HepG2 (cell line): Measurements from ENCODE around the gene SNAP47. TPM values are rescaled to one million over a fixed set of nuclear protein-coding genes. Genes with fewer than 3 reads are reported as not detected.

Experiments
- ATAC-seq: fragments of 200-7000 bp; cut with Tn5 transposase; 3 replicates; pipeline ENCODE4 v1.9.1; 2020; ENCODE audit warnings: mild to moderate bottlenecking, moderate library complexity
- BruUV-seq: library from RNA; stranded (reverse); fragments of 400-500 nt; replicated peaks from 2 replicates; lab custom pipeline; 2021; lab: Mats Ljungman, UMichigan
- CTCF ChIA-PET: fragments of 300-600 bp; formaldehyde crosslinking; extraction: SDS; loops from one replicate; lab custom pipeline; 2021; ENCODE audit warnings: low total read pairs, inconsistent platforms, low intra/inter-chr PET ratio; lab: Yijun Ruan, JAX
- POLR2A ChIA-PET: fragments of 350-600 bp; sonication (Branson Sonifier 250); formaldehyde crosslinking; loops from one replicate; lab custom pipeline; 2020; ENCODE audit warnings: antibody characterized with exemption, inconsistent platforms; lab: Yijun Ruan, JAX
- DNase-seq: peaks from one replicate; pipeline ENCODE4 v3.0.0-alpha.2; 2015; ENCODE audit warnings: low spot score
- FAIRE-seq: peaks from 3 replicates; lab custom pipeline; 2011; peaks lifted over from hg19 to GRCh38; lab: Jason Lieb, UNC
- H2AFZ ChIP-seq: one replicate; pipeline ENCODE4 v1.6.1; 2011; ENCODE audit warnings: low read length, inconsistent platforms
- H3K27ac ChIP-seq: fragments of 300-600 bp; 3 replicates; pipeline ENCODE4 v1.8.0; 2011; ENCODE audit warnings: mixed run types, mild to moderate bottlenecking, mixed read lengths, low read length, inconsistent platforms; ENCODE audit not compliant: insufficient read depth; ENCODE audit errors: extremely low read length
- H3K27me3 ChIP-seq, 2 experiments: fragments of 200-600 bp in 1 of 2; 2 replicates in 1 of 2; 3 replicates in 1 of 2; pipeline versions ENCODE4 v1.6.0 to v1.8.0; 2011; ENCODE audit warnings: low read length in 2 of 2, mild to moderate bottlenecking in 2 of 2, moderate library complexity in 2 of 2, inconsistent platforms in 1 of 2; ENCODE audit not compliant: insufficient read depth in 2 of 2, control insufficient read depth in 1 of 2
- H3K36me3 ChIP-seq, 2 experiments: fragments of 200-600 bp in 1 of 2; replicated peaks in 1 of 2; 2 replicates in 1 of 2; 3 replicates in 1 of 2; pipeline versions ENCODE4 v1.5.1 to v1.8.0; 2011; ENCODE audit warnings: low read length in 2 of 2, inconsistent platforms in 1 of 2; ENCODE audit not compliant: insufficient read depth in 2 of 2, control insufficient read depth in 1 of 2
- H3K4me1 ChIP-seq: 2 replicates; pipeline ENCODE4 v1.5.1; 2012; ENCODE audit warnings: low read length, inconsistent platforms; ENCODE audit not compliant: insufficient read depth
- H3K4me2 ChIP-seq: 2 replicates; pipeline ENCODE4 v1.6.0; 2011; ENCODE audit warnings: low read depth, low read length, inconsistent platforms
- H3K4me3 ChIP-seq, 3 experiments: fragments of 200-600 bp in 1 of 3; sonication (generic), shearing (Covaris generic) in 1 of 3; replicated peaks in 1 of 3; 2 replicates each; pipeline ENCODE4 v1.5.1; 2011 to 2016; ENCODE audit warnings: low read length in 3 of 3, inconsistent platforms in 2 of 3, low read depth in 2 of 3, mild to moderate bottlenecking in 2 of 3, control low read depth in 1 of 3, mixed read lengths in 1 of 3; ENCODE audit not compliant: insufficient read depth in 1 of 3
- H3K79me2 ChIP-seq: one replicate; pipeline ENCODE4 v1.6.1; 2011; ENCODE audit warnings: low read length, inconsistent platforms; ENCODE audit not compliant: insufficient read depth
- H3K9ac ChIP-seq: 2 replicates; pipeline ENCODE4 v1.6.0; 2011; ENCODE audit warnings: mild to moderate bottlenecking, low read depth, low read length, inconsistent platforms; ENCODE audit not compliant: insufficient read depth
- H3K9me3 ChIP-seq: 2 replicates; pipeline ENCODE4 v1.5.1; 2012; ENCODE audit warnings: mild to moderate bottlenecking, low read length
- H4K20me1 ChIP-seq: 2 replicates; pipeline ENCODE4 v1.6.0; 2011; ENCODE audit warnings: inconsistent platforms, mild to moderate bottlenecking, low read length, moderate library complexity; ENCODE audit not compliant: insufficient read depth
- ARNT2 ChIP-seq: sonication (generic); formaldehyde crosslinking; IDR thresholded peaks from 2 replicates; pipeline ENCODE4 v1.8.0; 2022; ENCODE audit warnings: mild to moderate bottlenecking, low read depth, missing genetic modification reagents, moderate library complexity
- BCL3 ChIP-seq: sonication (generic); formaldehyde crosslinking; IDR thresholded peaks from 2 replicates; pipeline ENCODE4 v1.5.1; 2020; ENCODE audit warnings: mild to moderate bottlenecking, missing genetic modification reagents, moderate library complexity
- FOXJ3 ChIP-seq: sonication (generic); formaldehyde crosslinking; IDR thresholded peaks from 2 replicates; pipeline ENCODE4 v1.4.0; 2020; ENCODE audit warnings: missing genetic modification reagents, mild to moderate bottlenecking, borderline replicate concordance
- GMEB1 ChIP-seq: sonication (generic); formaldehyde crosslinking; IDR thresholded peaks from 2 replicates; pipeline ENCODE4 v1.5.1; 2020; ENCODE audit warnings: missing genetic modification reagents, mild to moderate bottlenecking, borderline replicate concordance
- HMG20A ChIP-seq: IDR thresholded peaks from 2 replicates; pipeline ENCODE4 v1.6.1; 2016; ENCODE audit warnings: borderline replicate concordance
- MED8 ChIP-seq: sonication (generic); formaldehyde crosslinking; IDR thresholded peaks from 2 replicates; pipeline ENCODE4 v1.8.1; 2023; ENCODE audit warnings: mild to moderate bottlenecking, missing genetic modification reagents; ENCODE audit not compliant: insufficient replicate concordance
- NAIF1 ChIP-seq: sonication (generic); formaldehyde crosslinking; IDR thresholded peaks from 2 replicates; pipeline ENCODE4 v1.5.0; 2020; ENCODE audit warnings: mild to moderate bottlenecking, missing genetic modification reagents, borderline replicate concordance
- XBP1 ChIP-seq: sonication (generic); formaldehyde crosslinking; IDR thresholded peaks from 2 replicates; pipeline ENCODE4 v1.5.0; 2020; ENCODE audit warnings: missing genetic modification reagents
- ZBTB3 ChIP-seq: sonication (generic); formaldehyde crosslinking; IDR thresholded peaks from 2 replicates; pipeline ENCODE4 v1.4.0; 2020; ENCODE audit warnings: low read depth, mild to moderate bottlenecking, moderate library complexity, missing genetic modification reagents, borderline replicate concordance
- ZMYM2 ChIP-seq: sonication (generic); formaldehyde crosslinking; IDR thresholded peaks from 2 replicates; pipeline ENCODE4 v1.8.0; 2022; ENCODE audit warnings: mild to moderate bottlenecking, missing genetic modification reagents
- ZNF441 ChIP-seq: sonication (generic); formaldehyde crosslinking; IDR thresholded peaks from 2 replicates; pipeline ENCODE4 v1.7.0; 2021; ENCODE audit warnings: missing genetic modification reagents, borderline replicate concordance
- ZNF589 ChIP-seq: sonication (generic); formaldehyde crosslinking; conservative IDR thresholded peaks from 2 replicates; pipeline ENCODE4 v1.8.0; 2022; ENCODE audit warnings: mild to moderate bottlenecking, moderate library complexity, missing genetic modification reagents
- ZNF747 ChIP-seq: sonication (generic); formaldehyde crosslinking; IDR thresholded peaks from 2 replicates; pipeline ENCODE4 v1.8.1; 2023; ENCODE audit warnings: missing genetic modification reagents, mild to moderate bottlenecking, borderline replicate concordance
- ZSCAN30 ChIP-seq: sonication (generic); formaldehyde crosslinking; IDR thresholded peaks from 2 replicates; pipeline ENCODE4 v1.5.0; 2020; ENCODE audit warnings: mild to moderate bottlenecking, missing genetic modification reagents
- WGBS: methylation state at CpG from one replicate; pipeline ENCODE4 v1.1.6; 2017; ENCODE audit warnings: low lambda C conversion rate; 5-methylcytosine and 5-hydroxymethylcytosine counted together
- in situ Hi-C: cut with HindIII; loops from 2 replicates; pipeline ENCODE4 v1.10.0; 2017; ENCODE audit warnings: low pct_unique_long_range_greater_than_20kb; ENCODE audit not compliant: extremely low pct_ligation_motif_present
- intact Hi-C: fragments of 100-400 bp; cut with micrococcal nuclease; formaldehyde crosslinking; loops from one replicate; pipeline ENCODE4 v1.10.0; 2022; ENCODE audit not compliant: unreplicated experiment
- polyA plus RNA-seq, 8 experiments: library from polyadenylated mRNA; depleted of rRNA in 3 of 8; stranded (reverse) in 7 of 8; unstranded in 1 of 8; fragments of >200 nt; fragmentation: Illumina TruSeq in 4 of 8; extraction: Trizol in 4 of 8; gene quantifications; 2 replicates each; pipeline versions ENCODE4 v1.2.1 to v1.2.3, GENCODE V29; 2011 to 2016; ENCODE audit warnings: low read depth in 4 of 8, missing spikeins in 1 of 8, mixed read lengths in 1 of 8; ENCODE audit not compliant: insufficient read depth in 1 of 8
- total RNA-seq, 5 experiments: library from RNA; depleted of rRNA; stranded (reverse); fragments of >200 nt; fragmentation: Illumina TruSeq; extraction: Trizol; gene quantifications; 2 replicates each; pipeline ENCODE4 v1.2.3, GENCODE V29; 2016; ENCODE audit warnings: low read depth in 1 of 5
- TF ChIP-seq, protein P1 (sequence below): sonication (generic); formaldehyde crosslinking; IDR thresholded peaks from 2 replicates; pipeline ENCODE4 v1.8.0; 2022; ENCODE audit warnings: missing genetic modification reagents, low read depth, mild to moderate bottlenecking, borderline replicate concordance
- TF ChIP-seq, protein P2 (sequence below): sonication (generic); formaldehyde crosslinking; IDR thresholded peaks from 2 replicates; pipeline ENCODE4 v1.4.0; 2020; ENCODE audit warnings: missing genetic modification reagents, mild to moderate bottlenecking, borderline replicate concordance

SNAP47 gene
- total and polyA plus RNA-seq, 2 of the 13 experiments (the other 11 are each of a cell fraction or from before 2014, with no cell fraction given), result 13.6 to 25.1 TPM

DNA sequence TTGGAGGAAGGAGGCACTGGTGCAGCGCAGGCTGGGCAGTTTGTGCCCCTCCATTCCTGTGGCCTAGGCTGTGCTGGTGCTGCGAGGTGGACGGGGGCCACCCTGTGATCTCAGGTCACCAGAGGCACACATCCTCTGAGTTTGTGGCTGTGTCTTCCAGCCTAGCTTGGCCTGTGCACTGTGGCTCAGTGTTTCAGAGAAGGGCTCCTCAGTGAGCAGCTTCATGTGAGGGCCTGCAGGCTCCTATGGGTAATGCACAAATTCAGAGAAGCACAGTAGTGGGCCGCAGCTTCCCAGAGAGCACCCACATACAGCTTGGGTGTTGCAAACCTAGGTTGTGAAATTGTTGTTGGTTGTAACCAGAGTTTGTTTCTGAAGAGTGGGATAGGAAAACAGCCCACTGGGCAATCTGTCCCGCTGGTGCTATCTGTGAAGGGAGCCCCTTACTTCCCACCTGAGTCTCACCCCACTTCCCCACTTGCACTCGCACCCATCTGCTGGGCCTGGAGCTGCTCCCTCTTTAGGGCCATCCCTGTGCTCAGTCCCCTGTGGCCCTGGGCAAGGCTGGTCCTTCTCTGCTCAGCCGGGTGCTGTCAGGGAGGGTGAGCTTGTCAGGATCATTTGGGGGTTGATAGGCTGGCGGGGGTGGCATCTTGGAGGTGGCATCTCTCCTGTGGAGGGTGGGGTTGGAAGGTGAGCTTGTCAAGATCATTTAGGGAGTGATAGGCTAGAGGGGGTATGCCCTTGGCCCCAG lies 30.2 kb downstream of the SNAP47 start:
- no peak for ATAC-seq
- WGBS, result 98% methylated on average over 7 of the region's 8 CpGs
- POLR2A ChIA-PET, result no interaction called here
- TF ChIP-seq, protein P1, sequence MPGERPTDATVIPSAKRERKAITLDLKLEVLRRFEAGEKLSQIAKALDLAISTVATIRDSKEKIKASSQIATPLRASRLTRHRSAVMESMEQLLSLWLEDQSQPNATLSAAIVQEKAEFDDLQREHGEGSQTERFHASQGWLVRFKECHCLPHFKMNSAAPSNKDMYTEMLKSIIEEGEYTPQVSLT (CRISPR knock-in tag), result no peak
- TF ChIP-seq ZBTB3 (CRISPR knock-in tag) (no peak), BCL3 (no peak), NAIF1 (CRISPR knock-in tag) (no peak), FOXJ3 (no peak), ZSCAN30 (CRISPR knock-in tag) (no peak), ARNT2 (CRISPR knock-in tag) (no peak), ZMYM2 (CRISPR knock-in tag) (no peak), GMEB1 (CRISPR knock-in tag) (no peak), MED8 (CRISPR knock-in tag) (no peak), ZNF589 (no peak), HMG20A (CRISPR knock-in tag) (no peak), ZNF747 (no peak), ZNF441 (no peak), XBP1 (CRISPR knock-in tag) (no peak)
- TF ChIP-seq, protein P2, sequence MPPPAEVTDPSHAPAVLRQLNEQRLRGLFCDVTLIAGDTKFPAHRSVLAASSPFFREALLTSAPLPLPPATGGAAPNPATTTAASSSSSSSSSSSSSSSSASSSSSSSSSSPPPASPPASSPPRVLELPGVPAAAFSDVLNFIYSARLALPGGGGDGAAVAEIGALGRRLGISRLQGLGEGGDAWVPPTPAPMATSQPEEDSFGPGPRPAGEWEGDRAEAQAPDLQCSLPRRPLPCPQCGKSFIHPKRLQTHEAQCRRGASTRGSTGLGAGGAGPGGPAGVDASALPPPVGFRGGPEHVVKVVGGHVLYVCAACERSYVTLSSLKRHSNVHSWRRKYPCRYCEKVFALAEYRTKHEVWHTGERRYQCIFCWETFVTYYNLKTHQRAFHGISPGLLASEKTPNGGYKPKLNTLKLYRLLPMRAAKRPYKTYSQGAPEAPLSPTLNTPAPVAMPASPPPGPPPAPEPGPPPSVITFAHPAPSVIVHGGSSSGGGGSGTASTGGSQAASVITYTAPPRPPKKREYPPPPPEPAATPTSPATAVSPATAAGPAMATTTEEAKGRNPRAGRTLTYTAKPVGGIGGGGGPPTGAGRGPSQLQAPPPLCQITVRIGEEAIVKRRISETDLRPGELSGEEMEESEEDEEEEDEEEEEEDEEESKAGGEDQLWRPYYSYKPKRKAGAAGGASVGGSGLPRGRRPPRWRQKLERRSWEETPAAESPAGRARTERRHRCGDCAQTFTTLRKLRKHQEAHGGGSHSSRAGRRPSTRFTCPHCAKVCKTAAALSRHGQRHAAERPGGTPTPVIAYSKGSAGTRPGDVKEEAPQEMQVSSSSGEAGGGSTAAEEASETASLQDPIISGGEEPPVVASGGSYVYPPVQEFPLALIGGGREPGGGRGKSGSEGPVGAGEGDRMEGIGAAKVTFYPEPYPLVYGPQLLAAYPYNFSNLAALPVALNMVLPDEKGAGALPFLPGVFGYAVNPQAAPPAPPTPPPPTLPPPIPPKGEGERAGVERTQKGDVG (CRISPR knock-in tag), result no peak

More for the DNA sequence above, 30.2 kb downstream of the SNAP47 start:
- Histone ChIP-seq H3K9ac (no peak overlapping the region), H3K4me1 (no peaks in the 10 kb centered on the region), H3K27ac (no peak overlapping the region), H3K79me2 (no peaks in the 10 kb centered on the region), H3K9me3 (no peaks in the 10 kb centered on the region), H3K27me3 (no peaks in the 10 kb centered on the region), H3K36me3 (peaks cover 11 to 46% of the 10 kb centered on the region in 2 experiments; a peak in 4 of 5 replicates), H3K4me3 (no peak overlapping the region), H4K20me1 (peaks cover 5% of the 10 kb centered on the region), H3K4me2 (no peak overlapping the region), H2AFZ (no peak overlapping the region)
- no peak for DNase-seq
- CTCF ChIA-PET, result no interaction called here
- in situ Hi-C loops (no loop called here), intact Hi-C loops (no loop called here)
- BruUV-seq, result no TSS peak
- FAIRE-seq, result no peak
